B cell (primary cell): ENCODE data around the gene SNRPE.

Experiments used
- CTCF ChIP-seq: fragments of 200-600 bp; IDR thresholded peaks from one replicate; pipeline ENCODE4 v1.8.0; 2022; ENCODE audit warnings: antibody characterized with exemption, mild to moderate bottlenecking
- EZH2 ChIP-seq: IDR thresholded peaks from 2 replicates; pipeline ENCODE4 v1.6.1; 2012; ENCODE audit warnings: borderline replicate concordance, low read depth, mild to moderate bottlenecking, moderate library complexity, low read length; ENCODE audit not compliant: insufficient read depth, poor library complexity, severe bottlenecking

- no peak for TF ChIP-seq CTCF
- TF ChIP-seq EZH2, result no peak
Measured at GRCh38 chr1:203880606-203881005, 19.2 kb downstream of the SNRPE start.
